Muscle of leg (tissue), 11 donors: ENCODE results near the gene EVI5. TPM values are rescaled to one million over a fixed set of nuclear protein-coding genes. Genes with fewer than 3 reads are reported as not detected.
"Not testable (repeated sequence)": the region's sequence is repeated elsewhere in the genome, so short reads cannot be mapped to it uniquely, and the experiment has no call there.

ENCODE experiments used
- DNase-seq: peaks from one replicate; pipeline ENCODE4 v3.0.0; 2013
- H3K27ac ChIP-seq: one replicate; pipeline ENCODE4 v1.5.1; 2013; ENCODE audit warnings: mild to moderate bottlenecking, low read length, control low read depth
- H3K27me3 ChIP-seq: one replicate; pipeline ENCODE4 v1.6.1; 2013; ENCODE audit warnings: low read length; ENCODE audit not compliant: control insufficient read depth, insufficient read depth
- H3K36me3 ChIP-seq: one replicate; pipeline ENCODE4 v1.6.1; 2013; ENCODE audit warnings: low read length; ENCODE audit not compliant: control insufficient read depth, insufficient read depth
- H3K4me1 ChIP-seq: one replicate; pipeline ENCODE4 v1.6.1; 2013; ENCODE audit warnings: low read length; ENCODE audit not compliant: control insufficient read depth, insufficient read depth
- H3K4me3 ChIP-seq: one replicate; pipeline ENCODE4 v1.5.1; 2013; ENCODE audit warnings: low read length, control low read depth
- H3K9me3 ChIP-seq: replicated peaks from 2 replicates; pipeline ENCODE4 v1.6.1; 2013; ENCODE audit warnings: low read depth, low read length; ENCODE audit not compliant: control insufficient read depth
- WGBS: methylation state at CpG from one replicate; pipeline ENCODE4 v1.1.5; 2013; ENCODE audit warnings: missing lambda C conversion rate; ENCODE audit not compliant: insufficient coverage; 5-methylcytosine and 5-hydroxymethylcytosine counted together
- polyA plus RNA-seq, 8 donors: library from polyadenylated mRNA; unstranded; fragments of 120-200 nt; gene quantifications; one replicate each; pipeline versions ENCODE4 v1.2.1 to v1.2.3, GENCODE V29; 2013; ENCODE audit warnings: inconsistent platforms in 1 of 8, low replicate concordance in 1 of 8; ENCODE audit not compliant: insufficient read length in 8 of 8, insufficient read depth in 1 of 8
- total RNA-seq: library from RNA; stranded (reverse); fragments of 120-200 nt; gene quantifications from one replicate; pipeline ENCODE4 v1.2.4, GENCODE V29; 2013

The EVI5 gene
- total and polyA plus RNA-seq, 9 donors, result 9.3 to 31.7 (median 13.6) TPM

GRCh38 chr1:92728697-92729096 is 56.2 kb downstream of the EVI5 start:
- H3K9me3 ChIP-seq, result no peaks in the 10 kb centered on the region
- no peaks in the 10 kb centered on the region for H3K4me1 ChIP-seq
- peaks cover 3% of the 10 kb centered on the region for H3K36me3 ChIP-seq
- H3K27ac ChIP-seq, result no peak overlapping the region
- no peak overlapping the region for H3K4me3 ChIP-seq
- DNase-seq, result no peak
- 90% methylated on average over 2 of the region's 4 CpGs for WGBS
- H3K27me3 ChIP-seq, result no peaks in the 10 kb centered on the region

- not testable (repeated sequence) for DNase-seq, H3K27me3 ChIP-seq, H3K36me3 ChIP-seq, H3K9me3 ChIP-seq, H3K4me3 ChIP-seq, H3K4me1 ChIP-seq, H3K27ac ChIP-seq
- WGBS, result 94% methylated on average over 4 of the region's 9 CpGs
These were observed 61.2 kb downstream of the EVI5 start for GRCh38 chr1:92723713-92724112.

DNA sequence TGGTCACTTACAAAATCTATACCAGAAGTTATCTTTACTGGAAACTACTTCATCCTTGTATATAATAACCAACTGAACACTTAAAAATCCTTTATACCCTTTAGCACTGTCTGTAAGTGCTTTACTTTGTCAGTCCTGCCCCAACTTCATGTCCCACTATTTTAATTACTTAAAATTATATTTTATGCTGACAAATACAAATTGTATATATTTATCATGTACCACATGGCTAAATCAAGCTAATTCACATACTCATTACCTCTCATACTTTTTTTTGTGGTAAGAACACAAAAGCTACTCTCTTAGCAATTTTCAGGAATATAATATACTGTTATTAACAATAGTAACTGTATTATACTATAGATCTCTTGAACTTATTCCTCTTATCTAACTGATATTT is 63.0 kb downstream of the EVI5 start:
- Histone ChIP-seq H3K9me3 (peaks cover 2% of the 10 kb centered on the region), H3K27me3 (no peaks in the 10 kb centered on the region), H3K36me3 (peaks cover 3% of the 10 kb centered on the region), H3K4me1 (no peaks in the 10 kb centered on the region), H3K27ac (no peak overlapping the region), H3K4me3 (no peak overlapping the region)
- DNase-seq, result no peak

DNA sequence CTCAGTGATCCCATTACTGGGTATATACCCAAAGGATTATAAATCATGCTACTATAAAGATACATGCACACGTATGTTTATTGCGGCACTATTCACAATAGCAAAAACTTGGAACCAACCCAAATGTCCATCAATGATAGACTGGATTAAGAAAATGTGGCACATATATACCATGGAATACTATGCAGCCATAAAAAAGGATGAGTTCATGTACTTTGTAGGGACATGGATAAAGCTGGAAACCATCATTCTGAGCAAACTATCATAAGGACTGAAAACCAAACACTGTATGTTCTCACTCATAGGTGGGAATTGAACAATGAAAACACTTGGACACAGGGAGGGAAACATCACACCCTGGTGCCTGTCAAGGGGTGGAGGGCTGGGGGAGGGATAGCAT is 63.8 kb downstream of the EVI5 start:
- WGBS, result no CpG with 5 or more reads among the region's 2 CpGs
- not testable (repeated sequence) for H3K4me1 ChIP-seq, H3K9me3 ChIP-seq, DNase-seq, H3K36me3 ChIP-seq, H3K27ac ChIP-seq, H3K4me3 ChIP-seq, H3K27me3 ChIP-seq

- not testable (repeated sequence) for H3K27ac ChIP-seq, H3K27me3 ChIP-seq, H3K4me1 ChIP-seq, H3K36me3 ChIP-seq, H3K9me3 ChIP-seq, DNase-seq, H3K4me3 ChIP-seq
- 93% methylated on average over 14 of the region's 16 CpGs for WGBS
These were observed 69.4 kb downstream of the EVI5 start for GRCh38 chr1:92715476-92715951.

DNA sequence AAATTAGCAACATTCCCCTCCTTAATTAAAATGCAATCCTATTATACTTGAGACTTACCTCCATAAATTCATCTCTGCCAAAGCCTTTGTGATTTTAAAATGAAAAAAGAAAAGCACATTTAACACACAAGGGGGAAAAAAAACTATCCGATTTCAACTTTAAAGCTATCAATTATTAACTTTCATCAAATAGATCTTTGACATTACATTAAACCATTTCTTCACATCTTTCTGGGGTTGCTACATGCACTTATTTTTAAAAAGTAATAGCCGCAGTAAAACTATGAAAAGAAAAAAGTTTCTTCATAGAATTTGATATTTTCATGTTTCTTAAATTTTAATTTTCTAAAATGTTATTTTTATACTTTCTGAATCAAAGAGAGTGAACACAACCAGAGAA is 71.0 kb downstream of the EVI5 start:
- Histone ChIP-seq H3K27ac (no peak overlapping the region), H3K9me3 (peaks cover under 1% of the 10 kb centered on the region), H3K27me3 (no peaks in the 10 kb centered on the region), H3K36me3 (no peaks in the 10 kb centered on the region), H3K4me3 (no peak overlapping the region), H3K4me1 (no peaks in the 10 kb centered on the region)
- no peak for DNase-seq
- whole genome bisulfite sequencing, result no CpG with 5 or more reads among the region's 2 CpGs

GRCh38 chr1:92711473-92712165 is 73.3 kb downstream of the EVI5 start:
- no peak overlapping the region for H3K4me3 ChIP-seq
- no peaks in the 10 kb centered on the region for H3K27me3 ChIP-seq
- H3K36me3 ChIP-seq, result no peaks in the 10 kb centered on the region
- no peak for DNase-seq
- WGBS, result no CpG with 5 or more reads among the region's 6 CpGs
- no peaks in the 10 kb centered on the region for H3K4me1 ChIP-seq
- H3K9me3 ChIP-seq, result no peaks in the 10 kb centered on the region
- H3K27ac ChIP-seq, result no peak overlapping the region

DNA sequence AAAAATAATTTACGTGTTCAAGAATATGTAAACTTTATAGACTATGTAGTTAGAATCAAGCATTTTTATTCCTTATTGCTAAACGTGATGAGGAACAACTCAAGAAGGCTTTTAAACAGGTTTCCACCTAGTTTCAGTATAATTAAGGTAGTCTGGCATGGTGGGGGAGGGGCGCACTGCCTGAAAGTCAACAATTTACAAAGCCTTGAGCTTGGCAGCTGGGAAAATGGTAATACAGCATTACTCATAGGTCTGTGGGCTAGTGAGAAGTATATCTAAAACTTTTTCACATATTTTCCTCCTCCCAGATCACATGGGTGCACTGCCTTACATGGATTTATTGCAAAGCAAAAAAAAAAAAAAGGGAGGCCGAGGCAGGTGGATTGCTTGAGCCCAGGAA is 75.2 kb downstream of the EVI5 start:
- H3K4me3 ChIP-seq, result no peak overlapping the region
- no peak overlapping the region for H3K27ac ChIP-seq
- H3K36me3 ChIP-seq, result no peaks in the 10 kb centered on the region
- no peaks in the 10 kb centered on the region for H3K4me1 ChIP-seq
- DNase-seq, result no peak
- WGBS, result no CpG with 5 or more reads among the region's 4 CpGs
- H3K9me3 ChIP-seq, result no peaks in the 10 kb centered on the region
- H3K27me3 ChIP-seq, result no peaks in the 10 kb centered on the region

GRCh38 chr1:92708368-92708950 is 76.4 kb downstream of the EVI5 start:
- DNase-seq, result no peak
- WGBS, result no CpG with 5 or more reads among the region's 2 CpGs
- no peaks in the 10 kb centered on the region for H3K27me3 ChIP-seq

GRCh38 chr1:92707709-92708108 is 77.2 kb downstream of the EVI5 start:
- no peaks in the 10 kb centered on the region for H3K9me3 ChIP-seq
- H3K4me1 ChIP-seq, result no peaks in the 10 kb centered on the region
- no peaks in the 10 kb centered on the region for H3K27me3 ChIP-seq
- H3K36me3 ChIP-seq, result no peaks in the 10 kb centered on the region
- no peak for DNase-seq
- no peak overlapping the region for H3K27ac ChIP-seq
- WGBS, result no CpG with 5 or more reads among the region's 2 CpGs
- no peak overlapping the region for H3K4me3 ChIP-seq

More at GRCh38 chr1:92708368-92708950, 76.4 kb downstream of the EVI5 start:
- H3K4me1 ChIP-seq, result no peaks in the 10 kb centered on the region
- H3K4me3 ChIP-seq, result no peak overlapping the region
- no peaks in the 10 kb centered on the region for H3K9me3 ChIP-seq
- no peak overlapping the region for H3K27ac ChIP-seq
- no peaks in the 10 kb centered on the region for H3K36me3 ChIP-seq
